Measurements from ENCODE around the gene TET2.

TET2 gene

GRCh38 chr4:105137121-105137875 is 9.4 kb upstream of the TET2 start:
- in situ Hi-C loops (cut with HindIII; ENCODE audit: low pct_ligation_motif_present, low pct_unique_long_range_greater_than_20kb, low sequenced_read_pairs), result no loop called here
- no peak for DNase-seq

GRCh38 chr4:105139646-105140045 is 7.0 kb upstream of the TET2 start:
- in situ Hi-C loops (cut with HindIII; ENCODE audit: low pct_ligation_motif_present, low pct_unique_long_range_greater_than_20kb, low sequenced_read_pairs), result no loop called here
- DNase-seq, result no peak

GRCh38 chr4:105140684-105141490 is 5.8 kb upstream of the TET2 start:
- DNase-seq, result peak; percentile 47
- in situ Hi-C loops (cut with HindIII; ENCODE audit: low pct_ligation_motif_present, low pct_unique_long_range_greater_than_20kb, low sequenced_read_pairs), result no loop called here

- DNase-seq, result no peak
- in situ Hi-C loops (cut with HindIII; ENCODE audit: low pct_ligation_motif_present, low pct_unique_long_range_greater_than_20kb, low sequenced_read_pairs), result no loop called here
Observed at GRCh38 chr4:105145156-105145902, 1.3 kb upstream of the TET2 start.

GRCh38 chr4:105145903-105146275 is 787 bp upstream of the TET2 start:
- peak; percentile 6 for DNase-seq
- in situ Hi-C loops (cut with HindIII; ENCODE audit: low pct_ligation_motif_present, low pct_unique_long_range_greater_than_20kb, low sequenced_read_pairs), result no loop called here

- in situ Hi-C loops (cut with HindIII; ENCODE audit: low pct_ligation_motif_present, low pct_unique_long_range_greater_than_20kb, low sequenced_read_pairs), result no loop called here
- DNase-seq, result peak; percentile 4
Observed at GRCh38 chr4:105147016-105147552, 408 bp downstream of the TET2 start.

GRCh38 chr4:105147553-105148161 is 981 bp downstream of the TET2 start:
- peak; percentile 36 for DNase-seq
- in situ Hi-C loops (cut with HindIII; ENCODE audit: low pct_ligation_motif_present, low pct_unique_long_range_greater_than_20kb, low sequenced_read_pairs), result no loop called here

- no peak for DNase-seq
- in situ Hi-C loops (cut with HindIII; ENCODE audit: low pct_ligation_motif_present, low pct_unique_long_range_greater_than_20kb, low sequenced_read_pairs), result no loop called here
Observed at GRCh38 chr4:105148356-105148755, 1.7 kb downstream of the TET2 start.

GRCh38 chr4:105148776-105149175 is 2.1 kb downstream of the TET2 start:
- peak; percentile 7 for DNase-seq
- in situ Hi-C loops (cut with HindIII; ENCODE audit: low pct_ligation_motif_present, low pct_unique_long_range_greater_than_20kb, low sequenced_read_pairs), result no loop called here

GRCh38 chr4:105149771-105150170 is 3.1 kb downstream of the TET2 start:
- in situ Hi-C loops (cut with HindIII; ENCODE audit: low pct_ligation_motif_present, low pct_unique_long_range_greater_than_20kb, low sequenced_read_pairs), result no loop called here
- no peak for DNase-seq

GRCh38 chr4:105150503-105150902 is 3.8 kb downstream of the TET2 start:
- DNase-seq, result no peak
- in situ Hi-C loops (cut with HindIII; ENCODE audit: low pct_ligation_motif_present, low pct_unique_long_range_greater_than_20kb, low sequenced_read_pairs), result no loop called here

GRCh38 chr4:105153749-105154148 is 7.1 kb downstream of the TET2 start:
- DNase-seq, result no peak
- in situ Hi-C loops (cut with HindIII; ENCODE audit: low pct_ligation_motif_present, low pct_unique_long_range_greater_than_20kb, low sequenced_read_pairs), result no loop called here

- in situ Hi-C loops (cut with HindIII; ENCODE audit: low pct_ligation_motif_present, low pct_unique_long_range_greater_than_20kb, low sequenced_read_pairs), result no loop called here
- DNase-seq, result no peak
Observed at GRCh38 chr4:105154576-105154975, 7.9 kb downstream of the TET2 start.

- no peak for DNase-seq
- in situ Hi-C loops (cut with HindIII; ENCODE audit: low pct_ligation_motif_present, low pct_unique_long_range_greater_than_20kb, low sequenced_read_pairs), result no loop called here
Observed at GRCh38 chr4:105155426-105155825, 8.8 kb downstream of the TET2 start.

- in situ Hi-C loops (cut with HindIII; ENCODE audit: low pct_ligation_motif_present, low pct_unique_long_range_greater_than_20kb, low sequenced_read_pairs), result no loop called here
- no peak for DNase-seq
Observed at GRCh38 chr4:105158837-105159236, 12.2 kb downstream of the TET2 start.

- in situ Hi-C loops (cut with HindIII; ENCODE audit: low pct_ligation_motif_present, low pct_unique_long_range_greater_than_20kb, low sequenced_read_pairs), result no loop called here
- no peak for DNase-seq
Observed at GRCh38 chr4:105162123-105162796, 15.6 kb downstream of the TET2 start.

- no peak for DNase-seq
- in situ Hi-C loops (cut with HindIII; ENCODE audit: low pct_ligation_motif_present, low pct_unique_long_range_greater_than_20kb, low sequenced_read_pairs), result no loop called here
Observed at GRCh38 chr4:105164548-105164947, 17.9 kb downstream of the TET2 start.

- DNase-seq, result no peak
- in situ Hi-C loops (cut with HindIII; ENCODE audit: low pct_ligation_motif_present, low pct_unique_long_range_greater_than_20kb, low sequenced_read_pairs), result no loop called here
Observed at GRCh38 chr4:105166066-105166465, 19.4 kb downstream of the TET2 start.
